ENCODE data around the gene EPC2.

DNA sequence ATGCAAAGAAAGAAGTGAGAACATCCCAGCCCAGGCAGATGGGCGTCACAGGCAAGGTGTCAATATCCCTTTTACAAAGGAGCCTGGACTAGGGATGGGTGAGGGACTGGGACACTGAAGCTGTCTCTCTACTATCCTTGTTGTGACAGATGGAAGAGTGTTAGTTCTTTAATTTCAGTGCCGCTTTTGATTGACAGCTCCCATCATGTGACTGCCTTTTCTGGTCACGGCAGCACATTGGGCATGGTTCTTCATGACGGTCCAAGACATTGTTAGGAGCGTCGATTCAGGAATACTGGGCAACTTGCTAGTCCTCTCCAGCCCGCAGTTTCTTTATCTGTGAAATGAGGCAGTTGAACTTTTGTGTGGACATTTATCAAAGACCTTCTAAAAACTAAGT, 188.1 kb downstream of the EPC2 start:
- TF ChIP-seq ESRRA (CRISPR knock-in tag; IDR thresholded peaks at IDR 0.05; ENCODE audit: borderline replicate concordance) (no peak), SMAD4 (CRISPR knock-in tag; IDR thresholded peaks at IDR 0.05) (no peak)
- TF ChIP-seq, protein P1, sequence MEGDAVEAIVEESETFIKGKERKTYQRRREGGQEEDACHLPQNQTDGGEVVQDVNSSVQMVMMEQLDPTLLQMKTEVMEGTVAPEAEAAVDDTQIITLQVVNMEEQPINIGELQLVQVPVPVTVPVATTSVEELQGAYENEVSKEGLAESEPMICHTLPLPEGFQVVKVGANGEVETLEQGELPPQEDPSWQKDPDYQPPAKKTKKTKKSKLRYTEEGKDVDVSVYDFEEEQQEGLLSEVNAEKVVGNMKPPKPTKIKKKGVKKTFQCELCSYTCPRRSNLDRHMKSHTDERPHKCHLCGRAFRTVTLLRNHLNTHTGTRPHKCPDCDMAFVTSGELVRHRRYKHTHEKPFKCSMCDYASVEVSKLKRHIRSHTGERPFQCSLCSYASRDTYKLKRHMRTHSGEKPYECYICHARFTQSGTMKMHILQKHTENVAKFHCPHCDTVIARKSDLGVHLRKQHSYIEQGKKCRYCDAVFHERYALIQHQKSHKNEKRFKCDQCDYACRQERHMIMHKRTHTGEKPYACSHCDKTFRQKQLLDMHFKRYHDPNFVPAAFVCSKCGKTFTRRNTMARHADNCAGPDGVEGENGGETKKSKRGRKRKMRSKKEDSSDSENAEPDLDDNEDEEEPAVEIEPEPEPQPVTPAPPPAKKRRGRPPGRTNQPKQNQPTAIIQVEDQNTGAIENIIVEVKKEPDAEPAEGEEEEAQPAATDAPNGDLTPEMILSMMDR (IDR thresholded peaks at IDR 0.05): no peak
- TF ChIP-seq, protein P2, sequence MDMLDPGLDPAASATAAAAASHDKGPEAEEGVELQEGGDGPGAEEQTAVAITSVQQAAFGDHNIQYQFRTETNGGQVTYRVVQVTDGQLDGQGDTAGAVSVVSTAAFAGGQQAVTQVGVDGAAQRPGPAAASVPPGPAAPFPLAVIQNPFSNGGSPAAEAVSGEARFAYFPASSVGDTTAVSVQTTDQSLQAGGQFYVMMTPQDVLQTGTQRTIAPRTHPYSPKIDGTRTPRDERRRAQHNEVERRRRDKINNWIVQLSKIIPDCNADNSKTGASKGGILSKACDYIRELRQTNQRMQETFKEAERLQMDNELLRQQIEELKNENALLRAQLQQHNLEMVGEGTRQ (CRISPR knock-in tag; IDR thresholded peaks at IDR 0.05): no peak
- TF ChIP-seq, protein P3, sequence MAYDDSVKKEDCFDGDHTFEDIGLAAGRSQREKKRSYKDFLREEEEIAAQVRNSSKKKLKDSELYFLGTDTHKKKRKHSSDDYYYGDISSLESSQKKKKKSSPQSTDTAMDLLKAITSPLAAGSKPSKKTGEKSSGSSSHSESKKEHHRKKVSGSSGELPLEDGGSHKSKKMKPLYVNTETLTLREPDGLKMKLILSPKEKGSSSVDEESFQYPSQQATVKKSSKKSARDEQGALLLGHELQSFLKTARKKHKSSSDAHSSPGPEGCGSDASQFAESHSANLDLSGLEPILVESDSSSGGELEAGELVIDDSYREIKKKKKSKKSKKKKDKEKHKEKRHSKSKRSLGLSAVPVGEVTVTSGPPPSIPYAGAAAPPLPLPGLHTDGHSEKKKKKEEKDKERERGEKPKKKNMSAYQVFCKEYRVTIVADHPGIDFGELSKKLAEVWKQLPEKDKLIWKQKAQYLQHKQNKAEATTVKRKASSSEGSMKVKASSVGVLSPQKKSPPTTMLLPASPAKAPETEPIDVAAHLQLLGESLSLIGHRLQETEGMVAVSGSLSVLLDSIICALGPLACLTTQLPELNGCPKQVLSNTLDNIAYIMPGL (CRISPR knock-in tag; IDR thresholded peaks at IDR 0.05): no peak

Measured in WTC11 (cell line).